HG03095 (cell line): ENCODE results near the gene SCAMP2.

Experiments used
- ATAC-seq: cut with Tn5 transposase; IDR thresholded peaks from one replicate; pipeline ENCODE4 v1.9.1; 2021; ENCODE audit warnings: moderate library complexity; ENCODE audit not compliant: unreplicated experiment

The SCAMP2 gene

GRCh38 chr15:74799255-74799855 lies 73.8 kb downstream of the SCAMP2 start:
- no peak for ATAC-seq

GRCh38 chr15:74798388-74799254 lies 74.5 kb downstream of the SCAMP2 start:
- no peak for ATAC-seq

- ATAC-seq, result no peak
Observed at GRCh38 chr15:74795966-74796625, 77.1 kb downstream of the SCAMP2 start.

GRCh38 chr15:74794970-74795349 lies 78.2 kb downstream of the SCAMP2 start:
- ATAC-seq, result no peak

- ATAC-seq, result no peak
Observed at GRCh38 chr15:74794248-74794969, 78.8 kb downstream of the SCAMP2 start.
